IMR-90 (cell line): ENCODE measurements around the gene SLC25A30.
"Not testable (repeated sequence)": the region's sequence is repeated elsewhere in the genome, so short reads cannot be mapped to it uniquely, and the experiment has no call there.

Source experiments
- CEBPB ChIP-seq: IDR thresholded peaks from 2 replicates; pipeline ENCODE4 v1.6.1; 2012; ENCODE audit warnings: low read depth, low read length, improper control_type of control experiment
- CHD1 ChIP-seq: IDR thresholded peaks from 2 replicates; pipeline ENCODE4 v1.6.1; 2012; ENCODE audit warnings: low read depth, low read length, improper control_type of control experiment
- FOS ChIP-seq: fragments of 150-350 bp; IDR thresholded peaks from 2 replicates; pipeline ENCODE4 v1.6.1; 2016; ENCODE audit warnings: low read depth, low read length
- MAZ ChIP-seq: IDR thresholded peaks from 2 replicates; pipeline ENCODE4 v1.6.1; 2012; ENCODE audit warnings: low read depth, mild to moderate bottlenecking, low read length, improper control_type of control experiment, moderate library complexity, borderline replicate concordance
- POLR2A ChIP-seq: IDR thresholded peaks from 2 replicates; pipeline ENCODE4 v1.6.1; 2012; ENCODE audit warnings: mild to moderate bottlenecking, low read depth, low read length
- RFX5 ChIP-seq: IDR thresholded peaks from 2 replicates; pipeline ENCODE4 v1.8.0; 2012; ENCODE audit warnings: low read depth, mild to moderate bottlenecking, low read length, moderate library complexity
- SMC3 ChIP-seq: fragments of 150-350 bp; IDR thresholded peaks from 2 replicates; pipeline ENCODE4 v1.6.1; 2016; ENCODE audit warnings: low read depth, mild to moderate bottlenecking, antibody characterized with exemption, low read length, moderate library complexity
- TF ChIP-seq, protein P1 (sequence below): conservative IDR thresholded peaks from 2 replicates; pipeline ENCODE4 v1.5.1; 2012; ENCODE audit warnings: mild to moderate bottlenecking, low read depth, low read length, improper control_type of control experiment
- TF ChIP-seq, protein P2 (sequence below): fragments of 150-350 bp; IDR thresholded peaks from 2 replicates; pipeline ENCODE4 v1.6.1; 2017; ENCODE audit warnings: mild to moderate bottlenecking, antibody characterized with exemption, low read length, low read depth

- TF ChIP-seq MAZ, SMC3, POLR2A, RFX5, FOS, CHD1, CEBPB: not testable (repeated sequence)
- TF ChIP-seq, protein P1, sequence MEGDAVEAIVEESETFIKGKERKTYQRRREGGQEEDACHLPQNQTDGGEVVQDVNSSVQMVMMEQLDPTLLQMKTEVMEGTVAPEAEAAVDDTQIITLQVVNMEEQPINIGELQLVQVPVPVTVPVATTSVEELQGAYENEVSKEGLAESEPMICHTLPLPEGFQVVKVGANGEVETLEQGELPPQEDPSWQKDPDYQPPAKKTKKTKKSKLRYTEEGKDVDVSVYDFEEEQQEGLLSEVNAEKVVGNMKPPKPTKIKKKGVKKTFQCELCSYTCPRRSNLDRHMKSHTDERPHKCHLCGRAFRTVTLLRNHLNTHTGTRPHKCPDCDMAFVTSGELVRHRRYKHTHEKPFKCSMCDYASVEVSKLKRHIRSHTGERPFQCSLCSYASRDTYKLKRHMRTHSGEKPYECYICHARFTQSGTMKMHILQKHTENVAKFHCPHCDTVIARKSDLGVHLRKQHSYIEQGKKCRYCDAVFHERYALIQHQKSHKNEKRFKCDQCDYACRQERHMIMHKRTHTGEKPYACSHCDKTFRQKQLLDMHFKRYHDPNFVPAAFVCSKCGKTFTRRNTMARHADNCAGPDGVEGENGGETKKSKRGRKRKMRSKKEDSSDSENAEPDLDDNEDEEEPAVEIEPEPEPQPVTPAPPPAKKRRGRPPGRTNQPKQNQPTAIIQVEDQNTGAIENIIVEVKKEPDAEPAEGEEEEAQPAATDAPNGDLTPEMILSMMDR: not testable (repeated sequence)
- TF ChIP-seq, protein P2, sequence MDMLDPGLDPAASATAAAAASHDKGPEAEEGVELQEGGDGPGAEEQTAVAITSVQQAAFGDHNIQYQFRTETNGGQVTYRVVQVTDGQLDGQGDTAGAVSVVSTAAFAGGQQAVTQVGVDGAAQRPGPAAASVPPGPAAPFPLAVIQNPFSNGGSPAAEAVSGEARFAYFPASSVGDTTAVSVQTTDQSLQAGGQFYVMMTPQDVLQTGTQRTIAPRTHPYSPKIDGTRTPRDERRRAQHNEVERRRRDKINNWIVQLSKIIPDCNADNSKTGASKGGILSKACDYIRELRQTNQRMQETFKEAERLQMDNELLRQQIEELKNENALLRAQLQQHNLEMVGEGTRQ: not testable (repeated sequence)
These were observed 39.4 kb downstream of the SLC25A30 start for GRCh38 chr13:45378786-45379185.
